ENCODE measurements around the gene UBXN2A. TPM values are rescaled to one million over a fixed set of nuclear protein-coding genes. Genes with fewer than 3 reads are reported as not detected.

UBXN2A gene
- total and polyA plus RNA-seq, 4 donors: 4.7 to 23.3 (median 8.1) TPM

- Histone ChIP-seq H3K4me1 (ENCODE audit: control insufficient read depth in 5 of 5, insufficient read depth in 5 of 5, low read length in 5 of 5) (peaks cover 0 to 22% (median 5%) of the 10 kb centered on the region in 5 donors), H3K27me3 (ENCODE audit: control insufficient read depth in 3 of 3, insufficient read depth in 3 of 3, low read length in 2 of 3) (no peaks in the 10 kb centered on the region), H3K9me3 (ENCODE audit: control insufficient read depth in 4 of 4, insufficient read depth in 3 of 4, low read length in 3 of 4) (no peaks in the 10 kb centered on the region), H3K36me3 (ENCODE audit: control insufficient read depth in 4 of 4, insufficient read depth in 4 of 4, low read length in 4 of 4) (peaks cover 0 to 5% (median 2%) of the 10 kb centered on the region in 4 donors), H3K9ac (ENCODE audit: insufficient read depth in 1 of 2, low read length in 2 of 2) (peak overlapping the region; percentile 89 to 91), H3K27ac (ENCODE audit: low read depth in 1 of 2, low read length in 1 of 2) (peak overlapping the region; percentile 93 to 100), H3K4me3 (peak overlapping the region; percentile 93)
- no peak for TF ChIP-seq CTCF (IDR thresholded peaks at IDR 0.05; ENCODE audit: control extremely low read depth, extremely low read depth)
- ATAC-seq (ENCODE audit: insufficient read depth, low FRiP score) (peak; percentile 49), DNase-seq (peak in 2 of 3 donors; percentile 80 to 81)
- 1% methylated on average over 13 of the region's 13 CpGs for WGBS, 2 donors
Observed at GRCh38 chr2:23925702-23926289, 14.5 kb upstream of the UBXN2A start.

- peak overlapping the region; percentile 89 to 91 for H3K9ac ChIP-seq (ENCODE audit: insufficient read depth in 1 of 2, low read length in 2 of 2)
- H3K36me3 ChIP-seq (ENCODE audit: control insufficient read depth in 4 of 4, insufficient read depth in 4 of 4, low read length in 4 of 4): peaks cover 0 to 5% (median 2%) of the 10 kb centered on the region in 4 donors
- no peak for TF ChIP-seq CTCF (IDR thresholded peaks at IDR 0.05; ENCODE audit: control extremely low read depth, extremely low read depth)
- 0 to 1% methylated on average over 39 of the region's 39 CpGs for WGBS, 2 donors
- H3K27me3 ChIP-seq (ENCODE audit: control insufficient read depth in 3 of 3, insufficient read depth in 3 of 3, low read length in 2 of 3): no peaks in the 10 kb centered on the region
- DNase-seq (peak in 2 of 3 donors; percentile 39 to 64), ATAC-seq (ENCODE audit: insufficient read depth, low FRiP score) (peak; percentile 27)
- H3K9me3 ChIP-seq (ENCODE audit: control insufficient read depth in 4 of 4, insufficient read depth in 3 of 4, low read length in 3 of 4): no peaks in the 10 kb centered on the region
- H3K4me1 ChIP-seq (ENCODE audit: control insufficient read depth in 5 of 5, insufficient read depth in 5 of 5, low read length in 5 of 5): peaks cover 0 to 22% (median 5%) of the 10 kb centered on the region in 5 donors
- H3K4me3 ChIP-seq: peak overlapping the region; percentile 93
- peak overlapping the region; percentile 93 to 100 for H3K27ac ChIP-seq (ENCODE audit: low read depth in 1 of 2, low read length in 1 of 2)
Observed at GRCh38 chr2:23926290-23926749, 13.9 kb upstream of the UBXN2A start.

- 0% methylated on average over 73 to 88 of the region's 88 CpGs for WGBS, 2 donors
- Histone ChIP-seq H3K4me1 (ENCODE audit: control insufficient read depth in 5 of 5, insufficient read depth in 5 of 5, low read length in 5 of 5) (peaks cover 0 to 22% (median 5%) of the 10 kb centered on the region in 5 donors), H3K27ac (ENCODE audit: low read depth in 1 of 2, low read length in 1 of 2) (peak within 1 kb of the TSS; percentile 93 to 100), H3K27me3 (ENCODE audit: control insufficient read depth in 3 of 3, insufficient read depth in 3 of 3, low read length in 2 of 3) (no peaks in the 10 kb centered on the region), H3K4me3 (peak within 1 kb of the TSS; percentile 93), H3K9me3 (ENCODE audit: control insufficient read depth in 4 of 4, insufficient read depth in 3 of 4, low read length in 3 of 4) (no peaks in the 10 kb centered on the region), H3K9ac (ENCODE audit: insufficient read depth in 1 of 2, low read length in 2 of 2) (peak within 1 kb of the TSS; percentile 91 to 97), H3K36me3 (ENCODE audit: control insufficient read depth in 4 of 4, insufficient read depth in 4 of 4, low read length in 4 of 4) (peaks cover 0 to 8% (median 2%) of the 10 kb centered on the region in 4 donors)
- peak; percentile 72 for TF ChIP-seq CTCF (IDR thresholded peaks at IDR 0.05; ENCODE audit: control extremely low read depth, extremely low read depth)
- DNase-seq: peak; percentile 97 to 98 (median 97)
- ATAC-seq (ENCODE audit: insufficient read depth, low FRiP score): peak; percentile 97
Observed at GRCh38 chr2:23926750-23927571, 13.3 kb upstream of the UBXN2A start, which contains the start of gene ATAD2B. TSS of gene ATAD2B (minus strand) at chr2:23927123. CDS start at chr2:23926770, 353 bp downstream.

All from lung (tissue), 12 donors.